ENCODE data around the gene PGLYRP4. TPM values are rescaled to one million over a fixed set of nuclear protein-coding genes. Genes with fewer than 3 reads are reported as not detected.

Gene PGLYRP4
- total and polyA plus RNA-seq, 7 experiments from 2014 or later = not detected

DNA sequence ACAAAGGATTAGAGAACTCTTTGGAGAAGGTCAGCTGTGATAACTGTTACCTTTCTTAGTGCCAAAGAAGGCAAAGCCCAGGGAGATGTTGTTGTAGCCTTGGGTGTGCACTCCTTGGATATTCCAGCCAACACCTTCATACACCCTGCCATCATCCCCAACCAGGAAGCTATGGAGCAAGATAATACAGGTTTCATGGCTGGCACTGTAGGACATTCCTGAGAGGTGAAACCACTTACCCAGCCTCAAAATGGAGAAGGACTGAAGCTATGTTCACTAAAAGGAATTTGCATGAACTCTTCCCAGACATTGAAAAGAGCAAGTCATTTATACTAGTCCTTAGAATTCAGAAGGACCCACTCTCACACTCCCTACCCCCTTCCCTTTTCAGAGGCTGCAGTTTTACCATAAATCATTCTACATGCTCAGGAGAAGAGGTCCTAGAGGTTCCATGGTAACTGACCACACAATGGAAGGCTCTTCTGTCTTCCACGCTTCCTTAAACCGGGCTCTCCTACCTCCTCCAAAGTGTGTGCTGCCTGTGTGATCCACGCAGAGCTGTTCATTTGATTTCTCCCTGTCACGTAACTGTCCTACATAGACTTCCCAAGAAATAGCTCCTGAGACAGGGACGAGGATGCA lies 5.5 kb downstream of the PGLYRP4 start:
- no peak overlapping the region for H3K4me3 ChIP-seq (ENCODE audit: low read length)
- peaks cover 13 to 41% of the 10 kb centered on the region in 2 donors for H3K4me1 ChIP-seq (ENCODE audit: control insufficient read depth in 2 of 2, insufficient read depth in 2 of 2, low read length in 2 of 2)
- Mint-ChIP-seq H3K4me1 (peaks cover 26 to 71% (median 61%) of the 10 kb centered on the region in 7 donors), H3K9me3 (peaks cover 0 to 2% (median 0%) of the 10 kb centered on the region in 11 donors), H3K36me3 (no peaks in the 10 kb centered on the region), H3K27ac (peak overlapping the region in 2 of 9 donors; percentile 19 to 33), H3K27me3 (peaks cover 7 to 43% (median 35%) of the 10 kb centered on the region in 5 donors), H3K4me3 (peak overlapping the region in 2 of 10 donors; percentile 8 to 10)
- H3K36me3 ChIP-seq (ENCODE audit: control insufficient read depth in 2 of 3, insufficient read depth in 3 of 3, low read length in 3 of 3) = no peaks in the 10 kb centered on the region
- ChIA-PET CTCF (no interaction called here), POLR2A (no interaction called here)
- no peak for DNase-seq
- intact Hi-C loops (cut with micrococcal nuclease) = no loop called here
- H3K9me3 ChIP-seq (ENCODE audit: control insufficient read depth in 2 of 3, low read length in 3 of 3) = no peaks in the 10 kb centered on the region
- no peak for ATAC-seq
- H3K27ac ChIP-seq (ENCODE audit: low read depth, low read length) = no peak overlapping the region
- H3K27me3 ChIP-seq (ENCODE audit: control insufficient read depth in 2 of 2, insufficient read depth in 2 of 2, low read length in 2 of 2) = peaks cover 0 to 5% of the 10 kb centered on the region in 2 donors

DNA sequence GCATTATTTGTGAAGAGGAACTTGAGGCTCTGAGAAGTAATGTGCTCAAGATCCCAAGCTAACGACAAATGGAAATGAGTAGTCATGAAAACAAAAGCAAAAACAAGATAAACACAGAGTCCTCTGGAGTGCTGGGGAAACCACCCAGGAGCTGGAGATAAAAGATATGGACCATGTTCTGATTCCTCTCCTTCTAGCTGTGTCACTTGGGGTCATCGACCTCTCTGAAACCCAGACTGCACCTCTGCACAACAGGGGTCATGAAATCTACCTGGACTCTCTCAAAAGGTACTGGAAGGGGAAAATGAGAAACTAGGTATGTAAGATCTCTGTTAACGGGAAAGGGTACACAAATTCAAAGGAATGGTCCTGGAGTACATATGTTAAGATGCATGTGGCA lies 6.5 kb downstream of the PGLYRP4 start:
- H3K27ac ChIP-seq (ENCODE audit: low read depth, low read length) = no peak overlapping the region
- H3K36me3 Mint-ChIP-seq = no peaks in the 10 kb centered on the region
- intact Hi-C loops (cut with micrococcal nuclease) = no loop called here
- no peak overlapping the region for H3K4me3 ChIP-seq (ENCODE audit: low read length)
- H3K9me3 Mint-ChIP-seq = peaks cover 0 to 7% (median 0%) of the 10 kb centered on the region in 11 donors
- DNase-seq = no peak
- no peaks in the 10 kb centered on the region for H3K36me3 ChIP-seq (ENCODE audit: control insufficient read depth in 2 of 3, insufficient read depth in 3 of 3, low read length in 3 of 3)
- H3K27ac Mint-ChIP-seq = no peak overlapping the region
- H3K4me1 Mint-ChIP-seq = peaks cover 29 to 71% (median 61%) of the 10 kb centered on the region in 7 donors
- peaks cover 13 to 41% of the 10 kb centered on the region in 2 donors for H3K4me1 ChIP-seq (ENCODE audit: control insufficient read depth in 2 of 2, insufficient read depth in 2 of 2, low read length in 2 of 2)
- ChIA-PET POLR2A (no interaction called here), CTCF (no interaction called here)
- H3K27me3 Mint-ChIP-seq = peaks cover 7 to 40% (median 37%) of the 10 kb centered on the region in 5 donors
- no peak for ATAC-seq
- H3K4me3 Mint-ChIP-seq = no peak overlapping the region
- H3K27me3 ChIP-seq (ENCODE audit: control insufficient read depth in 2 of 2, insufficient read depth in 2 of 2, low read length in 2 of 2) = peaks cover 0 to 5% of the 10 kb centered on the region in 2 donors
- no peaks in the 10 kb centered on the region for H3K9me3 ChIP-seq (ENCODE audit: control insufficient read depth in 2 of 3, low read length in 3 of 3)

DNA sequence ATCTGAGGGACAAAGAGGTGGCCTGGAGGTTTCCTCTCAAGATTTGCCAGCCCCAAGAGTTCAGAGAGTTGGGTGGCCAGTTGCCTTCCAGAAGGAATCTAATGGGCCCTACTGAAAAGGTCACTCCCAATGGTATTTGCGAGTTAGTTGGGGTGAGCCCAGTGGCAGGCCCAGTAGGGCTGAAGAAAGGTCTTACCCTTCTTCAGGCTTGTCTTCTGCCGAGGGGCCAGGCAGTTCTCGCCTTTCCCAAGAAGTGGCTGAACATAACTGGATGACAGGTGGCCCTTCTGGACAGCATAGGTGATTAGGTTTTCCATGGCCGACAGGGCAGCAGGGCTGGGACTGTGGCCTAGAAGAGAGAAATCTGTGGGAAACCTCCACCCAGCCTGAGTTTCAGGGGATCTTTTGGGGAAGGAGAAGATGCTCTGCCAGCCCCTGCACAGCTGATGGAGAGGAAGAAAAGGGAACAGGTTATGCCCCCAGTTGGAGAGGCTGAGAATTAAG lies 7.2 kb downstream of the PGLYRP4 start:
- Mint-ChIP-seq H3K27me3 (peaks cover 7 to 35% (median 33%) of the 10 kb centered on the region in 5 donors), H3K4me3 (no peak overlapping the region), H3K9me3 (peaks cover 0 to 7% (median 0%) of the 10 kb centered on the region in 11 donors), H3K36me3 (no peaks in the 10 kb centered on the region), H3K4me1 (peaks cover 29 to 66% (median 57%) of the 10 kb centered on the region in 7 donors), H3K27ac (no peak overlapping the region)
- CTCF ChIA-PET = no interaction called here
- H3K9me3 ChIP-seq (ENCODE audit: control insufficient read depth in 2 of 3, low read length in 3 of 3) = no peaks in the 10 kb centered on the region
- DNase-seq (no peak), ATAC-seq (no peak)
- H3K36me3 ChIP-seq (ENCODE audit: control insufficient read depth in 2 of 3, insufficient read depth in 3 of 3, low read length in 3 of 3) = no peaks in the 10 kb centered on the region
- POLR2A ChIA-PET = no interaction called here
- H3K27me3 ChIP-seq (ENCODE audit: control insufficient read depth in 2 of 2, insufficient read depth in 2 of 2, low read length in 2 of 2) = peaks cover 0 to 5% of the 10 kb centered on the region in 2 donors
- H3K27ac ChIP-seq (ENCODE audit: low read depth, low read length) = no peak overlapping the region
- H3K4me1 ChIP-seq (ENCODE audit: control insufficient read depth in 2 of 2, insufficient read depth in 2 of 2, low read length in 2 of 2) = peaks cover 13 to 41% of the 10 kb centered on the region in 2 donors
- intact Hi-C loops (cut with micrococcal nuclease) = no loop called here
- H3K4me3 ChIP-seq (ENCODE audit: low read length) = no peak overlapping the region

DNA sequence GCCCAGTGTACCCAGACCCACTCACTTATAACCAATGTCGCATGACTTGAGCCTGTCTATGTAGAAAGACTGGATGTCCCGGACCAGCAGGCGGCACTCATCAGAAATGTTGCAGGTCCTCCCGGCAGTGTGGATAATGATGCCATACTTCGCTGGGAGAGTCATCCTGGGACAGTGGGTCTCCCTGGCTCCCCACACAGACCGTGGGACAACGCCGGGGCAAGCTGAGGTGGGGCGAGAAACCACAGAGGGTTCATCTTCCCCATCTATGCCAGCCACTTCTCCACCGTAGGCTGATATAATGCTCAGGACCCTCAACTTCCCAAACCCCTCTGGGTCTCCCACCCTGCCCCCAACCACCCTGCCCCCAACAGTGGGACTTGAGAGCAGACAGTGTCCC lies 8.3 kb downstream of the PGLYRP4 start:
- ATAC-seq (no peak), DNase-seq (no peak)
- ChIA-PET CTCF (no interaction called here), POLR2A (no interaction called here)
- Histone ChIP-seq H3K27me3 (ENCODE audit: control insufficient read depth in 2 of 2, insufficient read depth in 2 of 2, low read length in 2 of 2) (no peaks in the 10 kb centered on the region), H3K27ac (ENCODE audit: low read depth, low read length) (no peak overlapping the region), H3K4me1 (ENCODE audit: control insufficient read depth in 2 of 2, insufficient read depth in 2 of 2, low read length in 2 of 2) (peaks cover 2 to 30% of the 10 kb centered on the region in 2 donors), H3K36me3 (ENCODE audit: control insufficient read depth in 2 of 3, insufficient read depth in 3 of 3, low read length in 3 of 3) (no peaks in the 10 kb centered on the region), H3K4me3 (ENCODE audit: low read length) (no peak overlapping the region), H3K9me3 (ENCODE audit: control insufficient read depth in 2 of 3, low read length in 3 of 3) (no peaks in the 10 kb centered on the region)
- no peaks in the 10 kb centered on the region for H3K36me3 Mint-ChIP-seq
- peaks cover 7 to 29% (median 25%) of the 10 kb centered on the region in 5 donors for H3K27me3 Mint-ChIP-seq
- intact Hi-C loops (cut with micrococcal nuclease) = no loop called here
- H3K27ac Mint-ChIP-seq = peak overlapping the region in 1 of 9 donors; percentile 32
- H3K4me3 Mint-ChIP-seq = peak overlapping the region in 3 of 10 donors; percentile 32 to 62 (median 53)
- H3K9me3 Mint-ChIP-seq = peaks cover 0 to 7% (median 0%) of the 10 kb centered on the region in 11 donors
- H3K4me1 Mint-ChIP-seq = peaks cover 20 to 55% (median 46%) of the 10 kb centered on the region in 7 donors

DNA sequence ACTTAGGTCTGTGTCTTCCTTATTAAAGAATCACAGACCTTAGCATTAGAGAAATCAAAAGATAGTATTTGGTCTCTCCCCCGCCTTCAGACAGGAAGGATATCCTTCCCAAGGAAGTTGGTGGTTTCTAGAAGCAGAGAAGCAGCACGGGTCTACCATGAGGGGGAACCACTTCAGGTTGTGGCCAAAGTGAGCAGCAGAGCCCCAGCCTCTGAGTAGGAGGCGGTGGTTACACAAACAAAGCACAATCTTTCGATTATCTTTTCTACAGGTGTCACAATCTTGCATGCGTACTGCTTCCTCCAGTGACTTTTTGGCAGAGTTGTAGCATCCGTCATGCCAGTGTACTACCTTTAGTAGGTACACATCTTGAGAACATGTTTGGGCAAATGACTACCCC lies 8.8 kb downstream of the PGLYRP4 start:
- H3K27me3 Mint-ChIP-seq = peaks cover 7 to 30% (median 26%) of the 10 kb centered on the region in 5 donors
- ATAC-seq (no peak), DNase-seq (peak in 1 of 9 donors; percentile 22)
- Histone ChIP-seq H3K4me3 (ENCODE audit: low read length) (no peak overlapping the region), H3K9me3 (ENCODE audit: control insufficient read depth in 2 of 3, low read length in 3 of 3) (no peaks in the 10 kb centered on the region), H3K27me3 (ENCODE audit: control insufficient read depth in 2 of 2, insufficient read depth in 2 of 2, low read length in 2 of 2) (no peaks in the 10 kb centered on the region), H3K36me3 (ENCODE audit: control insufficient read depth in 2 of 3, insufficient read depth in 3 of 3, low read length in 3 of 3) (no peaks in the 10 kb centered on the region), H3K27ac (ENCODE audit: low read depth, low read length) (no peak overlapping the region), H3K4me1 (ENCODE audit: control insufficient read depth in 2 of 2, insufficient read depth in 2 of 2, low read length in 2 of 2) (peaks cover 0 to 24% of the 10 kb centered on the region in 2 donors)
- no peaks in the 10 kb centered on the region for H3K36me3 Mint-ChIP-seq
- ChIA-PET CTCF (no interaction called here), POLR2A (no interaction called here)
- H3K27ac Mint-ChIP-seq = peak overlapping the region in 5 of 9 donors; percentile 12 to 52 (median 32)
- peaks cover 20 to 50% (median 40%) of the 10 kb centered on the region in 7 donors for H3K4me1 Mint-ChIP-seq
- H3K4me3 Mint-ChIP-seq = peak overlapping the region in 8 of 10 donors; percentile 7 to 63 (median 44)
- intact Hi-C loops (cut with micrococcal nuclease) = loop anchor here in 1 of 2 donors (10.0 kb wide), 1 partner anchor 235 kb away; no protein-coding TSS in a partner anchor
- H3K9me3 Mint-ChIP-seq = peaks cover 0 to 7% (median 0%) of the 10 kb centered on the region in 11 donors

DNA sequence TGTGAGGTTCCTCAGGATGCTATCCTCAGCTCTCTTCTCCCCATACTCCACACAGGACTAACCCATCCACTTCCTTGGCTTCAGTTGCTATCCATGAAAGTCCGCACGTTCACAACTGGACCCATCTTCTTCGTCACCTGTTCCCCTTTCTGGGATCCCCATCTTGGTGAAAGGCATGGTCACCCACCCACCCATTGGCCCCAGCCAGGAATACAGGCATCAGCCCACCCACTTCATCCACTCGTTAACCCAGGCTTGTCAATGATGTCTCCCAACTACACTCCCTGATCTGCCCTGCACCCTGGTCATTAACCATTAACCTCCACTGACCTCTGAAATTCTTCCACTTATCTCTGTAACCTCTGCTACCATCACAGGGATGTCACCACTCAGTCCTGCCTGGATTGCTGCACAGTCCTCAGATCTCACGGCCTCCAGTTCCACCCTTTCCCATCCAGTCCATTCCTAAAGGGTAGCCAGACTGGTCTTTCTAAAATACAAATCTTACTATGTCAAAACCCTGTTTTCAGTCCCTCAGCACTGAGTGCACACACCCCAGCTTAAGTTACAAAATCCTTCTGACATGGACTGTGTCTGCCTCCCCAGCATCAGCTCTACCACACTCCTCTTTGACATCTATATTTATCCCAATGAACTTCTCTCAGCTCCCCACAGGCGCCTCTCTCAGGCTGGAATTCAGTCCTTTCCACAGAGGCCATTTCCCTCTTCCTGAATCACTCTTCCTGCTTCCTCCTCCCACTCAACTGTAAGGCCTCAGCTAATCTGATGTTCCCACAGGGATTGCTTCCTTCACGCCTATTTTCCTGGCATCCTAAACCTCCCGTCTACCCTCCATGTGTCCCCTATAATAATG lies 10.4 kb downstream of the PGLYRP4 start:
- peaks cover 10 to 36% (median 27%) of the 10 kb centered on the region in 7 donors for H3K4me1 Mint-ChIP-seq
- peaks cover 0 to 7% (median 0%) of the 10 kb centered on the region in 11 donors for H3K9me3 Mint-ChIP-seq
- ChIA-PET CTCF (no interaction called here), POLR2A (interaction anchor here (0.6 kb wide), 1 partner anchor 196 kb away, joined by 3 read pairs; no protein-coding TSS in a partner anchor)
- Histone ChIP-seq H3K4me3 (ENCODE audit: low read length) (no peak overlapping the region), H3K4me1 (ENCODE audit: control insufficient read depth in 2 of 2, insufficient read depth in 2 of 2, low read length in 2 of 2) (peaks cover 0 to 11% of the 10 kb centered on the region in 2 donors), H3K9me3 (ENCODE audit: control insufficient read depth in 2 of 3, low read length in 3 of 3) (no peaks in the 10 kb centered on the region), H3K36me3 (ENCODE audit: control insufficient read depth in 2 of 3, insufficient read depth in 3 of 3, low read length in 3 of 3) (no peaks in the 10 kb centered on the region), H3K27me3 (ENCODE audit: control insufficient read depth in 2 of 2, insufficient read depth in 2 of 2, low read length in 2 of 2) (no peaks in the 10 kb centered on the region), H3K27ac (ENCODE audit: low read depth, low read length) (no peak overlapping the region)
- peaks cover 6 to 36% (median 18%) of the 10 kb centered on the region in 5 donors for H3K27me3 Mint-ChIP-seq
- H3K36me3 Mint-ChIP-seq = no peaks in the 10 kb centered on the region
- ATAC-seq = no peak
- peak overlapping the region in 2 of 9 donors; percentile 9 to 77 for H3K27ac Mint-ChIP-seq
- intact Hi-C loops (cut with micrococcal nuclease) = loop anchor here in 1 of 2 donors (10.0 kb wide), 1 partner anchor 237 kb away; no protein-coding TSS in a partner anchor
- H3K4me3 Mint-ChIP-seq = no peak overlapping the region
- no peak for DNase-seq

Measured in naive thymus-derived CD4-positive, alpha-beta T cell (primary cell).